Esophagus muscularis mucosa (tissue), 4 donors: ENCODE data around the gene PYGB. TPM values are rescaled to one million over a fixed set of nuclear protein-coding genes. Genes with fewer than 3 reads are reported as not detected.

ENCODE experiments used
- DNase-seq: peaks from one replicate; pipeline ENCODE4 v3.0.0-alpha.2; 2017; ENCODE audit errors: extremely low spot score
- H3K27ac ChIP-seq, 4 donors: fragments of 200-600 bp; sonication (generic); replicated peaks in 1 of 4; 1 replicate in 3 of 4; 2 replicates in 1 of 4; pipeline ENCODE4 v1.5.1; 2016 to 2019; ENCODE audit warnings: mild to moderate bottlenecking in 1 of 4
- H3K27me3 ChIP-seq, 4 donors: fragments of 200-600 bp; sonication (generic); one replicate each; pipeline versions ENCODE4 v1.5.1 to v1.6.0; 2016 to 2019
- H3K36me3 ChIP-seq, 4 donors: fragments of 200-600 bp; sonication (generic); one replicate each; pipeline ENCODE4 v1.5.1; 2016 to 2019
- H3K4me1 ChIP-seq, 4 donors: fragments of 200-600 bp; sonication (generic); one replicate each; pipeline ENCODE4 v1.5.1; 2016 to 2019
- H3K4me3 ChIP-seq, 4 donors: fragments of 200-600 bp; sonication (generic); 1 replicate in 2 of 4; 2 replicates in 2 of 4; pipeline ENCODE4 v1.5.1; 2016 to 2019; ENCODE audit warnings: mild to moderate bottlenecking in 4 of 4, moderate library complexity in 1 of 4
- H3K9me3 ChIP-seq, 4 donors: fragments of 200-600 bp; sonication (generic); 1 replicate in 3 of 4; 2 replicates in 1 of 4; pipeline ENCODE4 v1.5.1; 2016 to 2019
- CTCF ChIP-seq, 3 experiments: fragments of 200-600 bp in 2 of 3; fragments of 450-650 bp in 1 of 3; sonication (generic) in 2 of 3; IDR thresholded peaks; one replicate each; pipeline ENCODE4 v1.5.1; 2017 to 2019; ENCODE audit warnings: antibody characterized with exemption in 3 of 3, mild to moderate bottlenecking in 2 of 3, moderate library complexity in 1 of 3
- EP300 ChIP-seq: sonication (generic); formaldehyde crosslinking; IDR thresholded peaks from one replicate; pipeline ENCODE4 v1.6.1; 2017; ENCODE audit warnings: antibody characterized with exemption
- POLR2A ChIP-seq: fragments of 450-650 bp; IDR thresholded peaks from one replicate; pipeline ENCODE4 v1.6.1; 2017; ENCODE audit warnings: antibody characterized with exemption, moderate library complexity, mild to moderate bottlenecking, low read depth
- POLR2AphosphoS5 ChIP-seq, 2 donors: sonication (generic); formaldehyde crosslinking; IDR thresholded peaks; one replicate each; pipeline ENCODE4 v1.6.1; 2017; ENCODE audit warnings: antibody characterized with exemption in 2 of 2
- WGBS: methylation state at CpG from one replicate; pipeline ENCODE4 v1.1.5; 2018; 5-methylcytosine and 5-hydroxymethylcytosine counted together
- intact Hi-C: fragments of 100-400 bp; cut with DNase I; formaldehyde crosslinking; loops from one replicate; pipeline ENCODE4 v1.15.1; 2023
- total RNA-seq, 4 donors: library from RNA; depleted of rRNA; stranded (reverse); fragments of >200 nt; gene quantifications; one replicate each; pipeline versions ENCODE4 v1.1.0 to v1.2.1, GENCODE V29; 2016

Gene PYGB
- total RNA-seq, 4 donors from 2014 or later = 398 to 632 (median 462) TPM

GRCh38 chr20:25273541-25274358, 25.9 kb downstream of the PYGB start:
- 71% methylated on average over 18 of the region's 20 CpGs for WGBS
- H3K36me3 ChIP-seq = peaks cover 37 to 97% (median 93%) of the 10 kb centered on the region in 4 donors
- intact Hi-C loops = no loop called here

GRCh38 chr20:25274481-25274880, 26.6 kb downstream of the PYGB start:
- TF ChIP-seq CTCF (IDR thresholded peaks at IDR 0.05) (no peak), POLR2AphosphoS5 (IDR thresholded peaks at IDR 0.05) (no peak), EP300 (no peak), POLR2A (no peak)
- DNase-seq = no peak
- Histone ChIP-seq H3K27me3 (no peaks in the 10 kb centered on the region), H3K4me3 (no peak overlapping the region), H3K4me1 (peaks cover 54 to 78% (median 68%) of the 10 kb centered on the region in 4 donors), H3K9me3 (no peaks in the 10 kb centered on the region), H3K27ac (peak overlapping the region; percentile 79 to 86 (median 84)), H3K36me3 (peaks cover 38 to 98% (median 94%) of the 10 kb centered on the region in 4 donors)
- WGBS = 92% methylated on average over 9 of the region's 20 CpGs
- intact Hi-C loops = no loop called here

More at GRCh38 chr20:25273541-25274358, 25.9 kb downstream of the PYGB start:
- peak overlapping the region in 1 of 4 donors; percentile 1 for H3K4me3 ChIP-seq
- no peaks in the 10 kb centered on the region for H3K9me3 ChIP-seq
- DNase-seq = no peak
- H3K27me3 ChIP-seq = no peaks in the 10 kb centered on the region
- peaks cover 54 to 80% (median 68%) of the 10 kb centered on the region in 4 donors for H3K4me1 ChIP-seq
- peak overlapping the region; percentile 79 to 86 (median 84) for H3K27ac ChIP-seq
- TF ChIP-seq POLR2AphosphoS5 (IDR thresholded peaks at IDR 0.05) = peak; percentile 63 to 70
- peak; percentile 90 for TF ChIP-seq EP300
- no peak for TF ChIP-seq CTCF (IDR thresholded peaks at IDR 0.05)
- no peak for TF ChIP-seq POLR2A

- Histone ChIP-seq H3K36me3 (peaks cover 40 to 98% (median 96%) of the 10 kb centered on the region in 4 donors), H3K9me3 (no peaks in the 10 kb centered on the region), H3K4me3 (no peak overlapping the region), H3K4me1 (peaks cover 54 to 82% (median 75%) of the 10 kb centered on the region in 4 donors), H3K27me3 (no peaks in the 10 kb centered on the region), H3K27ac (peak overlapping the region; percentile 79 to 86 (median 84))
- no peak for TF ChIP-seq POLR2A
- TF ChIP-seq POLR2AphosphoS5 (IDR thresholded peaks at IDR 0.05) = no peak
- TF ChIP-seq EP300 = no peak
- TF ChIP-seq CTCF (IDR thresholded peaks at IDR 0.05) = no peak
- intact Hi-C loops = no loop called here
- no peak for DNase-seq
- WGBS = 89% methylated on average over 28 of the region's 32 CpGs
Observed at GRCh38 chr20:25274891-25275812, 27.3 kb downstream of the PYGB start.

GRCh38 chr20:25275813-25276532, 28.1 kb downstream of the PYGB start:
- Histone ChIP-seq H3K36me3 (peaks cover 40 to 98% (median 96%) of the 10 kb centered on the region in 4 donors), H3K4me3 (no peak overlapping the region), H3K9me3 (no peaks in the 10 kb centered on the region), H3K27me3 (no peaks in the 10 kb centered on the region), H3K27ac (peak overlapping the region; percentile 79 to 86 (median 84)), H3K4me1 (peaks cover 54 to 81% (median 76%) of the 10 kb centered on the region in 4 donors)
- intact Hi-C loops = no loop called here
- no peak for TF ChIP-seq POLR2A
- TF ChIP-seq EP300 = no peak
- no peak for TF ChIP-seq CTCF (IDR thresholded peaks at IDR 0.05)
- no peak for TF ChIP-seq POLR2AphosphoS5 (IDR thresholded peaks at IDR 0.05)
- 92% methylated on average over 19 of the region's 20 CpGs for WGBS
- no peak for DNase-seq
